Caco-2 (cell line): ENCODE measurements around the gene GPRIN3. TPM values are rescaled to one million over a fixed set of nuclear protein-coding genes. Genes with fewer than 3 reads are reported as not detected.

Experiments used
- BruUV-seq: library from RNA; stranded (reverse); fragments of 400-500 nt; replicated peaks from 2 replicates; lab custom pipeline; 2021; lab: Mats Ljungman, UMichigan
- CTCF ChIA-PET: fragments of 300-600 bp; sonication (Branson Sonifier 250); formaldehyde crosslinking; loops from one replicate; lab custom pipeline; 2022; ENCODE audit warnings: antibody characterized with exemption; lab: Charles Lee
- POLR2A ChIA-PET: fragments of 300-600 bp; sonication (Branson Sonifier 250); formaldehyde crosslinking; loops from one replicate; lab custom pipeline; 2022; ENCODE audit warnings: antibody characterized with exemption; lab: Charles Lee
- DNase-seq, 2 experiments: peaks; one replicate each; pipeline versions ENCODE4 v3.0.0 to v3.0.0-alpha.2; 2020 to 2022
- H3K27me3 ChIP-seq: replicated peaks from 2 replicates; pipeline ENCODE4 v1.6.0; 2011; ENCODE audit warnings: low read length; ENCODE audit not compliant: control insufficient read depth, insufficient read depth
- H3K36me3 ChIP-seq: 2 replicates; pipeline ENCODE4 v1.5.1; 2011; ENCODE audit warnings: low read length; ENCODE audit not compliant: control insufficient read depth, insufficient read depth
- H3K4me1 ChIP-seq: fragments of 250-450 bp; sonication (Bioruptor Pico); 2 replicates; pipeline ENCODE4 v1.5.1; 2020; ENCODE audit warnings: mild to moderate bottlenecking
- H3K4me3 ChIP-seq: 2 replicates; pipeline ENCODE4 v1.5.1; 2011; ENCODE audit warnings: low read depth, mild to moderate bottlenecking, control low read depth, low read length
- H3K9me3 ChIP-seq: fragments of 250-450 bp; sonication (Bioruptor Pico); 2 replicates; pipeline ENCODE4 v1.5.1; 2020; ENCODE audit warnings: mild to moderate bottlenecking, moderate library complexity
- H3K27ac Mint-ChIP-seq: one replicate; pipeline ENCODE4 v1.8.0; 2022; ENCODE audit warnings: mixed read lengths; ENCODE audit not compliant: unreplicated experiment
- H3K27me3 Mint-ChIP-seq: one replicate; pipeline ENCODE4 v1.8.0; 2022; ENCODE audit warnings: mixed read lengths; ENCODE audit not compliant: insufficient read depth, unreplicated experiment
- H3K36me3 Mint-ChIP-seq: one replicate; pipeline ENCODE4 v1.8.0; 2022; ENCODE audit warnings: mild to moderate bottlenecking, mixed read lengths; ENCODE audit not compliant: insufficient read depth, unreplicated experiment
- H3K4me1 Mint-ChIP-seq: one replicate; pipeline ENCODE4 v1.8.0; 2022; ENCODE audit warnings: low read depth, mixed read lengths; ENCODE audit not compliant: unreplicated experiment
- H3K4me3 Mint-ChIP-seq: one replicate; pipeline ENCODE4 v1.8.0; 2022; ENCODE audit warnings: mild to moderate bottlenecking, moderate library complexity, mixed read lengths; ENCODE audit not compliant: unreplicated experiment
- H3K9me3 Mint-ChIP-seq: one replicate; pipeline ENCODE4 v1.8.0; 2022; ENCODE audit warnings: mixed read lengths; ENCODE audit not compliant: unreplicated experiment
- intact Hi-C: fragments of 100-400 bp; cut with micrococcal nuclease; formaldehyde crosslinking; loops from one replicate; pipeline ENCODE4 v1.10.0; 2022; ENCODE audit not compliant: unreplicated experiment
- total RNA-seq: library from RNA; stranded (reverse); gene quantifications from 2 replicates; pipeline ENCODE4 v1.2.3, GENCODE V29; 2022
- TF ChIP-seq, protein P1 (sequence below), 2 experiments: fragments of 200-600 bp in 1 of 2; IDR thresholded peaks; 1 replicate in 1 of 2; 2 replicates in 1 of 2; pipeline versions ENCODE4 v1.5.1 to v1.8.0; 2011 to 2022; ENCODE audit warnings: antibody characterized with exemption in 1 of 2, control low read depth in 1 of 2, inconsistent platforms in 1 of 2, low read depth in 1 of 2, low read length in 1 of 2, mild to moderate bottlenecking in 1 of 2, moderate library complexity in 1 of 2; ENCODE audit not compliant: insufficient read depth in 1 of 2, severe bottlenecking in 1 of 2, unreplicated experiment in 1 of 2

GPRIN3 gene
- total RNA-seq, 1 experiment from 2014 or later: 0.02 TPM

DNA sequence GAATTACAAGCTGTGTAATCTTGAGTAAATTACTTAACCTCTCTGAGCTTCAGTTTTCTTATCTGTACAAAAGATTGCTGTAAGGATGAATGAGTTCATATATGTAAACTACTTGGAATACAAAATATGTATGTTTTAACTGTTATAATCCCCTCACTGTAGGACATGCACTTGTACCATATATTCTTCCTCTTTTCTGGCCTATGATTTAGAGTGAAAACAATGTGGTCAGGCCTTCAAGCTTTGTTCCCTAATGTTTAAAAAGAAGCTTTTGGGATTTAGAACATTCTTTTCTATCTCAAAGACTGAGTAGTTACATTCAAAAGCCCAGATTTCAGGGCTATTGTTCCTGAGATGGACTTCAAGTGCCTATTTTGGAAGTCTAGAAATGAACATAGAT is 26.7 kb upstream of the GPRIN3 start:
- DNase-seq: no peak

GRCh38 chr4:89331686-89332544 is 24.3 kb upstream of the GPRIN3 start:
- H3K4me1 ChIP-seq: no peaks in the 10 kb centered on the region
- Mint-ChIP-seq H3K4me3 (no peak overlapping the region), H3K4me1 (no peaks in the 10 kb centered on the region), H3K36me3 (no peaks in the 10 kb centered on the region), H3K27ac (no peak overlapping the region), H3K9me3 (no peaks in the 10 kb centered on the region), H3K27me3 (peaks cover 7% of the 10 kb centered on the region)
- no peaks in the 10 kb centered on the region for H3K9me3 ChIP-seq
- H3K36me3 ChIP-seq: no peaks in the 10 kb centered on the region
- no peak for DNase-seq
- no peak overlapping the region for H3K4me3 ChIP-seq
- BruUV-seq: no TSS peak
- no peaks in the 10 kb centered on the region for H3K27me3 ChIP-seq
- intact Hi-C loops: no loop called here
- ChIA-PET CTCF (no interaction called here), POLR2A (no interaction called here)
- TF ChIP-seq, protein P1, sequence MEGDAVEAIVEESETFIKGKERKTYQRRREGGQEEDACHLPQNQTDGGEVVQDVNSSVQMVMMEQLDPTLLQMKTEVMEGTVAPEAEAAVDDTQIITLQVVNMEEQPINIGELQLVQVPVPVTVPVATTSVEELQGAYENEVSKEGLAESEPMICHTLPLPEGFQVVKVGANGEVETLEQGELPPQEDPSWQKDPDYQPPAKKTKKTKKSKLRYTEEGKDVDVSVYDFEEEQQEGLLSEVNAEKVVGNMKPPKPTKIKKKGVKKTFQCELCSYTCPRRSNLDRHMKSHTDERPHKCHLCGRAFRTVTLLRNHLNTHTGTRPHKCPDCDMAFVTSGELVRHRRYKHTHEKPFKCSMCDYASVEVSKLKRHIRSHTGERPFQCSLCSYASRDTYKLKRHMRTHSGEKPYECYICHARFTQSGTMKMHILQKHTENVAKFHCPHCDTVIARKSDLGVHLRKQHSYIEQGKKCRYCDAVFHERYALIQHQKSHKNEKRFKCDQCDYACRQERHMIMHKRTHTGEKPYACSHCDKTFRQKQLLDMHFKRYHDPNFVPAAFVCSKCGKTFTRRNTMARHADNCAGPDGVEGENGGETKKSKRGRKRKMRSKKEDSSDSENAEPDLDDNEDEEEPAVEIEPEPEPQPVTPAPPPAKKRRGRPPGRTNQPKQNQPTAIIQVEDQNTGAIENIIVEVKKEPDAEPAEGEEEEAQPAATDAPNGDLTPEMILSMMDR (IDR thresholded peaks at IDR 0.05; ENCODE audit: insufficient read depth in 1 of 2, low read depth in 1 of 2, low read length in 1 of 2, severe bottlenecking in 1 of 2, unreplicated experiment in 1 of 2): no peak

More for the DNA sequence above, 26.7 kb upstream of the GPRIN3 start:
- Mint-ChIP-seq H3K4me3 (no peak overlapping the region), H3K27me3 (peaks cover 12% of the 10 kb centered on the region), H3K4me1 (no peaks in the 10 kb centered on the region), H3K36me3 (no peaks in the 10 kb centered on the region), H3K9me3 (no peaks in the 10 kb centered on the region), H3K27ac (no peak overlapping the region)
- ChIA-PET POLR2A (interaction anchor here (0.6 kb wide), 1 partner anchor 361 kb away, joined by 7 read pairs; no protein-coding TSS in a partner anchor), CTCF (no interaction called here)
- Histone ChIP-seq H3K4me1 (no peaks in the 10 kb centered on the region), H3K27me3 (no peaks in the 10 kb centered on the region), H3K36me3 (no peaks in the 10 kb centered on the region), H3K9me3 (no peaks in the 10 kb centered on the region), H3K4me3 (no peak overlapping the region)
- TF ChIP-seq, protein P1 (IDR thresholded peaks at IDR 0.05; ENCODE audit: insufficient read depth in 1 of 2, low read depth in 1 of 2, low read length in 1 of 2, severe bottlenecking in 1 of 2, unreplicated experiment in 1 of 2): no peak
- intact Hi-C loops: no loop called here
- BruUV-seq: no TSS peak

DNA sequence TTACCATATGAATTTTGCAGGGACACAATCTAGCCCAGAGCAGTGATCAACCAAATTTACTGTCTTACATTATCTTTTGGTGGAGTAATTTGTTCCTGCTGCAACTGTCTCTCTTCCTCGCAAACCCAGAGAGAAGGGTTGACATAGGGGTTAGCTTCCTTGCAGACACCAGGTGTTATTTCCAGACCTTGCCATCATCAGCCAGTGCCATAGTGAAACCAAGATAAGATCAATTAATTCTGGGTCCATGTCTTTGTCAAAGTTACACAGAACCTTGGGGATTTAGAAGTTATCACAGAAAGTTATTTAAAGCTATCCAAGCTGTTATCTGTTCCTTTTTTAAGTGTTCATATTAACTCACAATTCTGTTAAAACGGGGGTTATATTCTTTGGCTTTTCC is 23.6 kb upstream of the GPRIN3 start:
- H3K4me3 ChIP-seq: no peak overlapping the region
- Mint-ChIP-seq H3K36me3 (no peaks in the 10 kb centered on the region), H3K4me1 (no peaks in the 10 kb centered on the region), H3K4me3 (no peak overlapping the region), H3K27me3 (peaks cover 7% of the 10 kb centered on the region), H3K27ac (no peak overlapping the region), H3K9me3 (no peaks in the 10 kb centered on the region)
- no peaks in the 10 kb centered on the region for H3K4me1 ChIP-seq
- H3K27me3 ChIP-seq: no peaks in the 10 kb centered on the region
- ChIA-PET POLR2A (no interaction called here), CTCF (interaction anchor here (0.6 kb wide), 1 partner anchor 1779 kb away, joined by 4 read pairs; no protein-coding TSS in a partner anchor)
- H3K9me3 ChIP-seq: no peaks in the 10 kb centered on the region
- DNase-seq: no peak
- TF ChIP-seq, protein P1 (IDR thresholded peaks at IDR 0.05; ENCODE audit: insufficient read depth in 1 of 2, low read depth in 1 of 2, low read length in 1 of 2, severe bottlenecking in 1 of 2, unreplicated experiment in 1 of 2): no peak
- H3K36me3 ChIP-seq: no peaks in the 10 kb centered on the region
- intact Hi-C loops: no loop called here
- no TSS peak for BruUV-seq
